Nephron (organoid): ENCODE results near the gene DUSP22.

Experiments used
- H3K27ac Mint-ChIP-seq, 3 experiments: 2 replicates each; pipeline ENCODE4 v1.8.0; 2020; ENCODE audit warnings: mixed read lengths in 3 of 3, mild to moderate bottlenecking in 2 of 3, moderate library complexity in 1 of 3
- H3K27me3 Mint-ChIP-seq: 2 replicates; pipeline ENCODE4 v1.8.0; 2021; ENCODE audit warnings: low read depth, mild to moderate bottlenecking, moderate library complexity, mixed read lengths
- H3K36me3 Mint-ChIP-seq: 2 replicates; pipeline ENCODE4 v1.8.0; 2020; ENCODE audit warnings: low read depth, mixed read lengths
- H3K4me1 Mint-ChIP-seq: 2 replicates; pipeline ENCODE4 v1.8.0; 2020; ENCODE audit warnings: mixed read lengths
- H3K4me3 Mint-ChIP-seq, 3 experiments: 2 replicates each; pipeline ENCODE4 v1.8.0; 2020; ENCODE audit warnings: mild to moderate bottlenecking in 3 of 3, mixed read lengths in 3 of 3, moderate library complexity in 2 of 3
- H3K9me3 Mint-ChIP-seq: 2 replicates; pipeline ENCODE4 v1.8.0; 2020; ENCODE audit warnings: mixed read lengths
- CTCF ChIP-seq, 3 experiments: fragments of 200-600 bp; sonication (generic); IDR thresholded peaks; one replicate each; pipeline ENCODE4 v1.5.0; 2021; ENCODE audit warnings: antibody characterized with exemption in 3 of 3; ENCODE audit not compliant: unreplicated experiment in 3 of 3

Gene DUSP22

GRCh38 chr6:362924-363249, 70.6 kb downstream of the DUSP22 start:
- peaks cover 50% of the 10 kb centered on the region for H3K9me3 Mint-ChIP-seq
- H3K4me3 Mint-ChIP-seq = no peak overlapping the region
- TF ChIP-seq CTCF (IDR thresholded peaks at IDR 0.05; ENCODE audit: unreplicated experiment in 3 of 3) = no peak
- no peak overlapping the region for H3K27ac Mint-ChIP-seq
- H3K4me1 Mint-ChIP-seq = peaks cover 50% of the 10 kb centered on the region
- no peaks in the 10 kb centered on the region for H3K36me3 Mint-ChIP-seq
- H3K27me3 Mint-ChIP-seq = peaks cover 7% of the 10 kb centered on the region

- H3K27me3 Mint-ChIP-seq = peaks cover 7% of the 10 kb centered on the region
- H3K27ac Mint-ChIP-seq = no peak overlapping the region
- peaks cover 49% of the 10 kb centered on the region for H3K9me3 Mint-ChIP-seq
- H3K4me3 Mint-ChIP-seq = no peak overlapping the region
- H3K4me1 Mint-ChIP-seq = peaks cover 54% of the 10 kb centered on the region
- no peak for TF ChIP-seq CTCF (IDR thresholded peaks at IDR 0.05; ENCODE audit: unreplicated experiment in 3 of 3)
- H3K36me3 Mint-ChIP-seq = no peaks in the 10 kb centered on the region
Measured at GRCh38 chr6:363291-363690, 71.0 kb downstream of the DUSP22 start.

GRCh38 chr6:363909-364308, 71.6 kb downstream of the DUSP22 start:
- peaks cover 54% of the 10 kb centered on the region for H3K4me1 Mint-ChIP-seq
- no peak for TF ChIP-seq CTCF (IDR thresholded peaks at IDR 0.05; ENCODE audit: unreplicated experiment in 3 of 3)
- peak overlapping the region; percentile 77 to 88 (median 84) for H3K27ac Mint-ChIP-seq
- peaks cover 44% of the 10 kb centered on the region for H3K9me3 Mint-ChIP-seq
- H3K36me3 Mint-ChIP-seq = no peaks in the 10 kb centered on the region
- H3K27me3 Mint-ChIP-seq = peaks cover 7% of the 10 kb centered on the region
- no peak overlapping the region for H3K4me3 Mint-ChIP-seq

- Mint-ChIP-seq H3K4me1 (peaks cover 60% of the 10 kb centered on the region), H3K27ac (peak overlapping the region; percentile 77 to 88 (median 84)), H3K9me3 (peaks cover 49% of the 10 kb centered on the region), H3K4me3 (peak overlapping the region in 1 of 3 experiments; percentile 39), H3K36me3 (no peaks in the 10 kb centered on the region), H3K27me3 (peaks cover 5% of the 10 kb centered on the region)
- TF ChIP-seq CTCF (IDR thresholded peaks at IDR 0.05; ENCODE audit: unreplicated experiment in 3 of 3) = no peak
Measured at GRCh38 chr6:364609-365540, 72.6 kb downstream of the DUSP22 start.

DNA sequence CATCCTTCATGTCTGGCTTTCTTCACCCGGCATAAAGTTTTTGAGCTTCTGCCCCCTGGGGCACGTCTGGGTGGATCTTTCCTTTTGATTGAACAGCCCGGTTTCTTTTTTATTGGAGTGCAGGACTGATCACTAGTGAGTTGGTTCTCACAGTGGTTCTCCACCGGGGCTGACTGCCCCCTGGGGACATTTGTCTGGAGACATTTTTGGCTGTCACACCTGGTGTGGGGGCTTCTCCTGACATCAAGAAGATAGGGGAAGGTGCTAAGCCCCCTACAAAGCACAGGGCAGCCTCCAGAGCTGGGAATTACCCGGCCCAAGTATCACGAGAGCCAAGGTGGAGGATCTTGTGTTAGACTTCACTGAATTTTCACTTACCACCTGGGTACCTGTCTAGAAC, 73.5 kb downstream of the DUSP22 start:
- H3K4me3 Mint-ChIP-seq = no peak overlapping the region
- H3K27ac Mint-ChIP-seq = peak overlapping the region in 1 of 3 experiments; percentile 77
- no peaks in the 10 kb centered on the region for H3K36me3 Mint-ChIP-seq
- H3K9me3 Mint-ChIP-seq = peaks cover 52% of the 10 kb centered on the region
- peaks cover 15% of the 10 kb centered on the region for H3K27me3 Mint-ChIP-seq
- H3K4me1 Mint-ChIP-seq = peaks cover 56% of the 10 kb centered on the region
- no peak for TF ChIP-seq CTCF (IDR thresholded peaks at IDR 0.05; ENCODE audit: unreplicated experiment in 3 of 3)
